HAP-1 (cell line): ENCODE data around the gene GDPD5.
A peak's percentile ranks its signal among the peaks of the same experiment; 100 is the strongest.
"Not testable (repeated sequence)": the region's sequence is repeated elsewhere in the genome, so short reads cannot be mapped to it uniquely, and the experiment has no call there.

Experiments used
- DNase-seq, 2 experiments: peaks; one replicate each; pipeline ENCODE4 v3.0.0-alpha.2; 2016 to 2020; ENCODE audit warnings: low spot score in 2 of 2
- H3K27me3 ChIP-seq: fragments of 250-450 bp; sonication (Bioruptor Pico); 2 replicates; pipeline ENCODE4 v1.5.1; 2020; ENCODE audit warnings: low read depth, mild to moderate bottlenecking, moderate library complexity
- H3K36me3 ChIP-seq: fragments of 250-450 bp; sonication (Bioruptor Pico); replicated peaks from 2 replicates; pipeline ENCODE4 v1.5.1; 2020; ENCODE audit warnings: mild to moderate bottlenecking
- H3K4me1 ChIP-seq: fragments of 250-450 bp; sonication (Bioruptor Pico); 2 replicates; pipeline ENCODE4 v1.5.1; 2020; ENCODE audit warnings: mild to moderate bottlenecking
- H3K4me3 ChIP-seq: fragments of 250-450 bp; sonication (Bioruptor Pico); 2 replicates; pipeline ENCODE4 v1.5.1; 2020; ENCODE audit warnings: mild to moderate bottlenecking, moderate library complexity
- H3K9me3 ChIP-seq: fragments of 250-450 bp; sonication (Bioruptor Pico); 2 replicates; pipeline ENCODE4 v1.5.1; 2020; ENCODE audit warnings: mild to moderate bottlenecking, moderate library complexity
- in situ Hi-C: fragments of 300-500 bp; cut with MboI; formaldehyde crosslinking; loops from 3 replicates; pipeline ENCODE4 v1.14.3; 2020; ENCODE audit warnings: low sequenced_read_pairs, inconsistent platforms, mixed read lengths

The GDPD5 gene

DNA sequence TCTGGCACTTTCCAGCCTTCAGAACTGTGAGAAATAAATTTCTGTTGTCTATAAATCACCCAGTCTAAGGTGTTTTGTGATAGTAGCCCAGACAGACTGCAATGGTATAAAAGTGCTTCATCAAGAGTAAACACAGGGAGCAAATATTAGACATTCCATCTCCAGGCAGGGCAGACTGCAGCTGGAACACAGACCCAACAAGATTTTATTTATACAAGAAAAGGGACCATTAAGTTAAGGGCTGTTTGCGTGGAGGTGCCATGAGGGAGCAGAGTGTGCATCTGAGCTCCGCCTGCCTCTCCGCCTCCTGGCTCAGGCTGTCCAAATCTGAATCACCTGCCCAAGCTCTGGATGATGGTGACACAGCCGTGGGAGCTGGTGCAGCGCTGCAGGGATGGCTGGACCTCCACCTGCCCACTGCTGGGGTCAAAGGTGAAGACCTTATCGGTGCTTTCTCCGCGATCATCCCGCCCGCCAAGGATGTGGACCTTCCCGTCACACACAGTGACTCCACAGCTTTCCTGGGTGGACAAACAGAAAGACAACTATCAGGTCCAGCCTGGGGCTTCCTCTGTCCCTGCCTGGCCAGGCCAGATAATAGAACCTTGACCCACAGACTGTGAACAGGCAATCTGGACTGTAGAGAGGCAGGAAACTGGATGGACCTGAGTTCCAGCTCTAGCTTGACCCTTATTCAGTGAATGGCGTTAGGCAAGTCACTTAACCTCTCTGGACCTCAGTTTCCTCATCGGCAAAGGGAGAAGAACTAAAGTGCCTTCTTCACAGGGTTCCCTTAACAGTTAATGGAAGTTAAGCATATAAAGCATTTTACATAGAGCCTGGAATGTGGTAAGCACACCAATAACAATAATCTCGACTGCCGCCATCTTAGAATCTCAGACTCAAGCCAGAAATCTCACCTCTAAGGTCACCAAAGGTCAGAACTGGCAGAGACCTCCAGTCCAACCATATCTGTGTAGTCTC lies 103.2 kb downstream of the GDPD5 start:
- Histone ChIP-seq H3K9me3 (no peaks in the 10 kb centered on the region), H3K36me3 (peaks cover 31% of the 10 kb centered on the region), H3K4me3 (no peak overlapping the region), H3K4me1 (no peaks in the 10 kb centered on the region), H3K27me3 (no peaks in the 10 kb centered on the region)
- in situ Hi-C loops = no loop called here
- DNase-seq = no peak

DNA sequence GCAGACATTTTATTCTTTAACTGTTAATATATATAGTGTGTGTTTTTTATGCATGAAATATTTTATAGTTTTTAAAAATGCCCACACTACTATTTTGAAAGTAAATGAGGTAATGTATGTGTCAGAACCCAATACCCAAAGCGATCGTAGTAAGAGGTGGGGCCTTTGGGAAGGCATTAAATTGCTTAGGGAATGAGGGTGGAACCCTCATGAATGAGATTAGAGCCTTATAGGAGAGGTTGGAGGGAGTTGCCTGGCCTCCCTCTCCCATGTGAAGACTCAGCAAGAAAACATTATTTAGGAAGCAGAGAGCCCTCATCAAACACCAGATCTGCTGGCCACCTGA lies 103.9 kb downstream of the GDPD5 start:
- Histone ChIP-seq H3K4me1 (no peaks in the 10 kb centered on the region), H3K4me3 (no peak overlapping the region), H3K36me3 (peaks cover 34% of the 10 kb centered on the region), H3K9me3 (no peaks in the 10 kb centered on the region), H3K27me3 (no peaks in the 10 kb centered on the region)
- no peak for DNase-seq
- in situ Hi-C loops = no loop called here

DNA sequence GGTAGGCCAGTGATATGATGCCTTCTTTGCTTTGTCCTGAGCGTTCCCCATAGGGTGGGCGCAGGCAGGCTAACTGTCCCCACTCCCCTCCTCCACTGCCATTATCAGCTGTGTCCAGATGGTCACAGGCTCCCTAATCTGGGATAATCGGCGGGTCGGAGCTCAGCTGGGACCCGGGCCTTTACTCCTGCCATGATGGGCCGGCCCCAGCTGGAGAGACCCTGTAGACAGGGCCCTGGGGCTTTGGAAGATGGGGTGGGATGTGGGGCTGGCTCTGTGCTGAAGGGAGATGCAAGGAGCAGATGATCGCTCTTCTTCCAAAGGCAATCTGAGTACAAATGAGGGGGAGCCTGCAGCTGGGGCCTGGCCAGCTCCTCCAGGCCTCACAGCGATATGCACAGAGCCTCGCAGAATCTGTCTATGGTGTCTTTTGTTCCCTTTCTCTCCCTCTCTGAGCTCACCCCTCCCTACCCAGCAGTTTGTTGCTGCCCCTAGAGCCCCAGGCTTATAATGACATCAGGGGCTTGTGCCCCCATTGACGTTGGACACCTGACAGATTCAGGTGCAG lies 104.6 kb downstream of the GDPD5 start:
- in situ Hi-C loops = no loop called here
- Histone ChIP-seq H3K4me3 (no peak overlapping the region), H3K4me1 (no peaks in the 10 kb centered on the region), H3K9me3 (no peaks in the 10 kb centered on the region), H3K36me3 (peaks cover 40% of the 10 kb centered on the region), H3K27me3 (no peaks in the 10 kb centered on the region)
- no peak for DNase-seq

DNA sequence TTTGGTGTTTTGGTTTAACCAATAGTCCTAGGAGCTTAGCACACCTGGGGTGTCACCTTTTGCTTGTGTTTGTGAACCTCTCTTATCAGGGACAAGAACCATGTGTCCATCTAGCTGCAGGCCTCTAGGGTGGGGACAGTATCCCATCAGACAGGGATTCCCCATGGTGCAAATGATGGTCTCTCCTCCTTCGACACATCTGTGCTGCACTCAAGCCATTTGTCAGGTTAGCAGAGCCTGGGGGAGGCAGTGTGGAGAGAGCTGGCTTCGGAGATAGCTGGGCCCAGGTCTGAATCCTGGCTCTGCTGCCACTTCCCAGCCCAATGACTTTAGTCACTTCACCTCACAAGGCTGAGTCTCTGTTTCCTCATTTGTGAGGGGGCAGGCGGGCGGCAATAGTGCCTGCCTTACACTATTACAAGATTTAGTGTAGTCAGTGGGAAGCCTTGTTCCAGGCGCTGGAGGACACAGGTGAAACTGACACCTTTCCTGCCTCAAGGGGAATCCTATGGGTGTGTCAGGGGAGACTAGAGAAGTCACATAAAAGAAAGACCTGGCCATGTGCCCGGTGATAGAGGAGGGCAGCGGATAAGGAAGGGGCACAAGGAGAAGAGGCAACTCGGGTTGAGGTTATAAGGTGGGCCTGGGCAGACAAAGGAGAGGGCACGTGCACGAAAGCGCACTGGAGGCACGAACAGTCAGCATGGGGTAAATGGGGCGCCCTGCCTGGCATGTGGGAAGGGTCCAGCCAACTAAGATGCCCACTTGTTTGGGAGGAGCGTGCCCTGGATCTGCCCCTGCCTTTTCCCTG lies 105.3 kb downstream of the GDPD5 start:
- H3K9me3 ChIP-seq = no peaks in the 10 kb centered on the region
- DNase-seq = no peak
- no peaks in the 10 kb centered on the region for H3K4me1 ChIP-seq
- in situ Hi-C loops = no loop called here
- H3K36me3 ChIP-seq = peaks cover 42% of the 10 kb centered on the region
- no peak overlapping the region for H3K4me3 ChIP-seq
- no peaks in the 10 kb centered on the region for H3K27me3 ChIP-seq

DNA sequence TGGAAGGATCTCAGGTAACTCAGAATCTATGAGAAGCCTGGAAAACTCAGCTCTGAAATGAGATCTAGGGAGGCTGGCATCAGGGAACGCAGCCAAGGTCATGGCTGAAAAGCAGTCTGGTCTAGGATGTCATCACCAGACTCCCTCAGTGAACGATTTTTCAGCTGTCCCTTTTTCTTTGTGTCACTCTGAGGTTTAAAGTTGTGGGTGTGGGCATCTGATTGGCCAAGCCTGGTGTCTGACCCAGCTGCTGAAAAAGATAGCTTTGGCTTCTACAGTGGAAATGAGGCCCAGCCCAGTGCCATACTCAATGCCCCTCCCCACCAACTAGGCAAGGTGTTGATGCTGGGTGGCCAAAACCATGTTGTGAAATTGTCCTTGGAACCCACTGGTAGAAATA lies 111.9 kb downstream of the GDPD5 start:
- no peak for DNase-seq
- no peaks in the 10 kb centered on the region for H3K27me3 ChIP-seq
- H3K4me1 ChIP-seq = no peaks in the 10 kb centered on the region
- no peaks in the 10 kb centered on the region for H3K9me3 ChIP-seq
- in situ Hi-C loops = no loop called here
- H3K36me3 ChIP-seq = peaks cover 68% of the 10 kb centered on the region
- H3K4me3 ChIP-seq = no peak overlapping the region

DNA sequence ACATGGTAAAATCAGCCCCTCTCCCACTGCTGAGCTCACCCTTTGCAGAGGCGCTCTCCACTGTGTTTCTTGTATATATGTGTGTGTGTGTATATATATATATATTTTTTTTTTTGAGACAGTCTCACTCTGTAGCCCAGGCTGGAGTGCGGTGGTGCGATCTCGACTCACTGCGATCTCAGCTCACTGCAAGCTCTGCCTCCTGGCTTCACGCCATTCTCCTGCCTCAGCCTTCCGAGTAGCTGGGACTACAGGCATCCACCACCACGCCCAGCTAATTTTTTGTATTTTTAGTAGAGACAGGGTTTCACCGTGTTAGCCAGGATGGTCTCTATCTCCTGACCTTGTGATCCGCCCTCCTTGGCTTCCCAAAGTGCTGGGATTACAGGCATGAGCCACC lies 112.6 kb downstream of the GDPD5 start:
- in situ Hi-C loops, H3K4me3 ChIP-seq, H3K27me3 ChIP-seq, H3K9me3 ChIP-seq, H3K4me1 ChIP-seq, DNase-seq: not testable (repeated sequence)
- peaks cover 71% of the 10 kb centered on the region for H3K36me3 ChIP-seq

DNA sequence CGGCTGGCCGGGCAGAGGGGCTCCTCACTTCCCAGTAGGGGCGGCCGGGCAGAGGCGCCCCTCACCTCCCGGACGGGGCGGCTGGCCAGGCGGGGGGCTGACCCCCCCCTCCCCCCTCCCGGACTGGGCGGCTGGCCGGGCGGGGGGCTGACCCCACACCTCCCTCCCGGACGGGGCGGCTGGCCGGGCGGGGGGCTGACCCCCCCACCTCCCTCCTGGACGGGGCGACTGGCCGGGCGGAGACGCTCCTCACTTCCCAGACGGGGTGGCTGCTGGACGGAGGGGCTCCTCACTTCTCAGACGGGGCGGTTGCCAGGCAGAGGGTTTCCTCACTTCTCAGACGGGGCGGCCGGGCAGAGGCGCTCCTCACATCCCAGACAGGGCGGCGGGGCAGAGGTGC lies 115.8 kb downstream of the GDPD5 start:
- H3K4me1 ChIP-seq, in situ Hi-C loops, H3K27me3 ChIP-seq, H3K4me3 ChIP-seq, H3K9me3 ChIP-seq, DNase-seq: not testable (repeated sequence)
- peaks cover 83% of the 10 kb centered on the region for H3K36me3 ChIP-seq

DNA sequence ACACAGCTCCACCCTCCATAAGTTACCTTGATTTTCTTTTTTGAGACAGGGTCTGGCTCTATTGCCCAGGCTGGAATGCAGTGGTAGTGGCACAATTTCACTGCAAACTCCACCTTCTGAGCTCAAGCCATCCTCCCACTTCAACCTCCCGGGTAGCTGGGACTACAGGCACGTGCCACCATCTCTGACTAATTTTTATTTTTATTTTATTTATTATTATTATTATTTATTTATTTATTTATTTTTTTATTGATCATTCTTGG lies 116.9 kb downstream of the GDPD5 start:
- in situ Hi-C loops = no loop called here
- Histone ChIP-seq H3K4me1 (no peaks in the 10 kb centered on the region), H3K9me3 (no peaks in the 10 kb centered on the region), H3K27me3 (no peaks in the 10 kb centered on the region), H3K4me3 (no peak overlapping the region), H3K36me3 (peaks cover 83% of the 10 kb centered on the region)
- DNase-seq = no peak

DNA sequence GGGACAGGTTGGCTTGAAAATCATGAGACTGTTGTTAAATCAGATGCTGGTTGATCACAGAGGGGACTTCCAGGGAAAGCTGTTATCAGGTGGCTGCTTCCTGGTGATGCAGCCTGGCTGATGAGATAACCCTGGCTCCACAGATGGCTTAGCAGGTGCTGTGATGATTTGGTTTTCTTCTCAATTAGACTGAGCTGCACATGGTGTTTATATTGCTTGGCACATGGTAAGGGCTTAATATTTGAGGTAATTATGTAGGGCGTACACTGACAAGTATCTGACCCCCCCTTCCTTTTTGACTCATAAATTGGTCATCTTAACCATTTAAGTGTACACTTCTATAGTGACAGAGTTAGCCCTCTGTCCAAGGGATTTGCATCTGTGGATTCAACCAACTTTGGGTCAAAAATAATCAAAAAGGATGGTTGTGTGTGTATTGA lies 119.4 kb downstream of the GDPD5 start:
- Histone ChIP-seq H3K36me3 (peaks cover 83% of the 10 kb centered on the region), H3K4me1 (peaks cover 6% of the 10 kb centered on the region), H3K4me3 (no peak overlapping the region), H3K9me3 (no peaks in the 10 kb centered on the region), H3K27me3 (no peaks in the 10 kb centered on the region)
- in situ Hi-C loops = no loop called here
- DNase-seq = no peak

DNA sequence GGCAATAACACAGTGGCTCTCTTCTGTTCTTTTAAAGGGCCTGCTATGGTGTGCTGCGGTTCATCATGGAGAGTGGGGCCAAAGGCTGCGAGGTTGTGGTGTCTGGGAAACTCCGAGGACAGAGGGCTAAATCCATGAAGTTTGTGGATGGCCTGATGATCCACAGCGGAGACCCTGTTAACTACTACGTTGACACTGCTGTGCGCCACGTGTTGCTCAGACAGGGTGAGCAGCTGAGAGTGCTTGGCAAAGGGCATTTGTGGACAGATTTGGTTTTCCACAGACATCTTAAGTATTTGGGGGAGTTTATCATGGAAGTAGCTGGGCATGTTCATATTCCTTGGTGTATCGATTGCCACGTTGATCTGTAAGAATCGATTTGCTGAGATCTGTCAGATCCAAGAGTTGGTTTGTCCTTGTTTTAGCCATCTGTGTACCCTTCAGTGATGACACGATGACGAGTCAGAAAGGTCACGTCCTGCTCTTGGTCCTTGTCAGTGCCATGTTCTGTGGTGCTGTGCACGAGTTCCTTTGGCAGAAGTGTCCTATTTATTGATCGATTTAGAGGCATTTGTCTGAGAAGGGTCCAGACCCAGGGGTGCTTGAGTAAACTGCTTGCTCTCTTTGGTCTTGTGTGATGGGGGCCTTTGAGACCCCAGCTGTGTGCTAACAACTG lies 121.6 kb downstream of the GDPD5 start:
- DNase-seq = no peak
- no peak overlapping the region for H3K4me3 ChIP-seq
- peaks cover 9% of the 10 kb centered on the region for H3K4me1 ChIP-seq
- no peaks in the 10 kb centered on the region for H3K27me3 ChIP-seq
- peaks cover 95% of the 10 kb centered on the region for H3K36me3 ChIP-seq
- in situ Hi-C loops = no loop called here
- H3K9me3 ChIP-seq = no peaks in the 10 kb centered on the region

DNA sequence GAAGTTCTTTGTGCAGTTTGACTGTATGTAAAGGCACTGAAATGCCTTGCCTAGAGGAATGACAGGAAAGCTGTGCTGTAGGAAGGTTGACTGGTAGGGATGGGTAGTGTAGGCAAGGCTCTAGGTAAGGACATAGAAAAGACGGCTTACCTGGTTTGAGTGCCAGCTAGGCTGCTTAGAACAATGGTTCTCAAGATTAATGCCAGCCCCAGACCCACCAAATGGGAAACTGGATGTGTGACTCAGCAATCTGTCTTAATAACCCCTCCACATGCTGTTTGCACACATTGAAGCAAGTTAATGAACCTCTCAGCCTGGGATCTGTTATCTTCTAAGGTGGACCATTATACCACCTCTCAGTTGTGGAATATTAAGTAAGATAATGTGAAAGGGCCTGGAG lies 122.7 kb downstream of the GDPD5 start:
- Histone ChIP-seq H3K4me3 (no peak overlapping the region), H3K4me1 (peaks cover 11% of the 10 kb centered on the region), H3K27me3 (no peaks in the 10 kb centered on the region), H3K36me3 (peaks cover 86% of the 10 kb centered on the region), H3K9me3 (no peaks in the 10 kb centered on the region)
- in situ Hi-C loops = no loop called here
- no peak for DNase-seq

DNA sequence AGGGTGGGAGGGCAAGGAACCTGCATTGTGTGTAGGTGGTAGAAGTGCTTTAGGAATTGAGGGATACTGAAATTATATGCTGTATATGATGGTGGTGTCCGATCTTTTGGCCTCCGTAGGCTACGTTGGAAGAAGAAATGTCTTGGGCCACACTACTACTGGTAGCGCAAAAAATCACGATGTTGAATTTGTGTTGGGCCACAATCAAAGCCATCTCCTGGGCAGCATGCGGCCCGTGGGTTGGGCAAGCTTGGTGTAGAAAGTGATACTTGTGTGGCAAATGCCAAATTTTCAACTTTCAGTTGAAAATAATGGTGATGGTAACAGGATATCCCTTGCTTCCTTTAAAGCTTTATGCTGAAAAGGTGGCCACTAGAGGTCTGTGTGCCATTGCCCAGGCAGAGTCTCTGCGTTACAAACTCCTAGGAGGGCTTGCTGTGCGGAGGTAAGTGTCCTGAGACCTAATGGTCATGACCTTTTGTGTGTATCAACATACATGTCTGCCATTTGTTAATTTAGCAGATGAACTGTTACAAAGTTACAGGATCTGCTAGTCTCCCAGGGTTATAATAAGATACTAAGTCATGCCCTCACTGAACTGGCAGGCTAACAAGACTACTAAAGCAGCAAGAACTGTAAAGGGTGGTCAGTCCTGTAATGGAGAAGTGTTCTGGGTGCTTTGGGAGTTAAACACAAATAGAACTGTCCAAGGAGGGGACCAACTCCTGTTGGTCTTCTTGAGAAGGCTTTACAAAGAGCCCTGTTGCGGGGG lies 123.6 kb downstream of the GDPD5 start:
- Histone ChIP-seq H3K9me3 (no peaks in the 10 kb centered on the region), H3K4me3 (peak overlapping the region; percentile 99), H3K4me1 (peaks cover 11% of the 10 kb centered on the region), H3K36me3 (peaks cover 77% of the 10 kb centered on the region), H3K27me3 (no peaks in the 10 kb centered on the region)
- peak in 1 of 2 experiments; percentile 44 for DNase-seq
- in situ Hi-C loops = no loop called here
